Measurements from ENCODE around the gene MAST2. TPM values are rescaled to one million over a fixed set of nuclear protein-coding genes. Genes with fewer than 3 reads are reported as not detected.
"Not testable (repeated sequence)": the region's sequence is repeated elsewhere in the genome, so short reads cannot be mapped to it uniquely, and the experiment has no call there.

Gene MAST2
- total RNA-seq, 1 experiment from 2014 or later = 37.2 TPM

GRCh38 chr1:45857755-45858492 is 54.5 kb downstream of the MAST2 start:
- POLR2A ChIA-PET; H3K36me3 Mint-ChIP-seq; CTCF ChIA-PET; DNase-seq (ENCODE audit: low spot score); H3K27me3 Mint-ChIP-seq (ENCODE audit: low read depth); ATAC-seq; H3K27ac Mint-ChIP-seq; H3K9me3 Mint-ChIP-seq; H3K4me3 Mint-ChIP-seq: not testable (repeated sequence)
- H3K4me1 Mint-ChIP-seq = peaks cover 18% of the 10 kb centered on the region

GRCh38 chr1:45859221-45859620 is 55.8 kb downstream of the MAST2 start:
- ChIA-PET CTCF (no interaction called here), POLR2A (interaction anchor here (1.0 kb wide), 1 partner anchor 286 kb away, joined by 3 read pairs; no protein-coding TSS in a partner anchor)
- H3K4me3 Mint-ChIP-seq = no peak overlapping the region
- H3K27ac Mint-ChIP-seq = peak overlapping the region; percentile 42; the same call in 1 of the 2 replicates
- H3K27me3 Mint-ChIP-seq (ENCODE audit: low read depth) = no peaks in the 10 kb centered on the region
- TF ChIP-seq FOXJ3 (CRISPR knock-in tag; IDR thresholded peaks at IDR 0.05; ENCODE audit: borderline replicate concordance) (no peak), RELA (CRISPR knock-in tag; IDR thresholded peaks at IDR 0.05; ENCODE audit: borderline replicate concordance) (no peak), GRHL2 (CRISPR knock-in tag; IDR thresholded peaks at IDR 0.05; ENCODE audit: insufficient replicate concordance, severe bottlenecking) (no peak), E2F4 (CRISPR knock-in tag; IDR thresholded peaks at IDR 0.05; ENCODE audit: borderline replicate concordance, low read depth) (no peak), HMGXB4 (CRISPR knock-in tag; IDR thresholded peaks at IDR 0.05) (no peak), E2F1 (CRISPR knock-in tag; IDR thresholded peaks at IDR 0.05) (no peak), ARID4B (CRISPR knock-in tag; IDR thresholded peaks at IDR 0.05; ENCODE audit: borderline replicate concordance) (no peak), ZBTB21 (CRISPR knock-in tag; IDR thresholded peaks at IDR 0.05; ENCODE audit: borderline replicate concordance) (no peak), FOXP4 (CRISPR knock-in tag; IDR thresholded peaks at IDR 0.05) (no peak), ELF4 (CRISPR knock-in tag; IDR thresholded peaks at IDR 0.05; ENCODE audit: low read depth) (no peak), TEAD4 (CRISPR knock-in tag; IDR thresholded peaks at IDR 0.05) (no peak), NFE2L1 (CRISPR knock-in tag; IDR thresholded peaks at IDR 0.05) (no peak), ESRRA (CRISPR knock-in tag; IDR thresholded peaks at IDR 0.05; ENCODE audit: borderline replicate concordance) (no peak), ZNF396 (CRISPR knock-in tag; IDR thresholded peaks at IDR 0.05; ENCODE audit: borderline replicate concordance) (no peak), ZNF138 (CRISPR knock-in tag; conservative IDR thresholded peaks at IDR 0.05) (no peak)
- DNase-seq (ENCODE audit: low spot score) (no peak), ATAC-seq (no peak)
- H3K4me1 Mint-ChIP-seq = peaks cover 25% of the 10 kb centered on the region
- H3K36me3 Mint-ChIP-seq = peaks cover 3% of the 10 kb centered on the region
- H3K9me3 Mint-ChIP-seq = peaks cover 4% of the 10 kb centered on the region; the same call in 1 of the 2 replicates
